HS-27A (cell line): ENCODE results near the gene ACOT7.

Experiments
- DNase-seq: peaks from one replicate; pipeline ENCODE4 v3.0.0-alpha.2; 2012; ENCODE audit warnings: low read depth, missing footprints

ACOT7 gene

DNA sequence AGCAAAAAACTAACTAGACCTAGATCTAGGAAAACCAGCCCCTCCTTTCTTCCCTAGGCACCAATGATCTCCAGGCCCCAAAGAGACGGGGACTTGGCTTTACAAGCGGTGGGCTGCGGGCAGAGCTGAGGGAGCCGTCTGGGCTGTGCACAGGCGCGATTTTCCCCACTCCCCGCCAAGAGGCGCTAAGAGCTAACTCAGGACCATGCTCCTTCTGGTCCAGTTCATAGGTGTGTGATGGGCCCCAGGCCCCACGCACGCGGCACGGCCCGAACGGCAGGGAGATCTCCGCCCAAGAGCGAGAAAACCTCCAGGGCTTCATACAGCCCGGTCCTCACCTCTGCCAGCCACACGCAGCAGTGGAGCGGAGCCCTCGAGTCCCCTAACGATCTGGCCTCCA lies 125.2 kb downstream of the ACOT7 start:
- DNase-seq = no peak

- DNase-seq = no peak
These were observed 125.8 kb downstream of the ACOT7 start for GRCh38 chr1:6267686-6268322.

DNA sequence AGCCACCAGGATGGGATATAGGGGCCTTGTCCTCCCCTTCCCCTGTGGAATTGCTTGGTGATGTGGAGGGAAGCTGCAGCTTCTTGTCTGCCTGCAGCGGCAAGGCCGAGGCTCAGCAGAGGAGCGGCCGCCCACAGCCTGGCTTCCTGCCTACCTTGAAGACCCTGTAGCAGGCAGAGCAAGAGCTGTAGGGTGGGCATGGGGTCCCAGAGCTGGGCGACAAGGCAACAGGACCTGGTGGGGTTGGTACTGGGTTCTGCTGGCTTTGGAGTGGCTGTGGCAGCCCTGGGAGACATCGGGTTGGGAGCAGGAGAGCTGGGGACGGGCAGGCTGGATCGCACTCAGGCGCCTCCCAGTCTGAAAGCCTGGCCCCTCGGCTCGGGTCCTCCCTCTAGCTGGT lies 126.9 kb downstream of the ACOT7 start:
- no peak for DNase-seq

DNA sequence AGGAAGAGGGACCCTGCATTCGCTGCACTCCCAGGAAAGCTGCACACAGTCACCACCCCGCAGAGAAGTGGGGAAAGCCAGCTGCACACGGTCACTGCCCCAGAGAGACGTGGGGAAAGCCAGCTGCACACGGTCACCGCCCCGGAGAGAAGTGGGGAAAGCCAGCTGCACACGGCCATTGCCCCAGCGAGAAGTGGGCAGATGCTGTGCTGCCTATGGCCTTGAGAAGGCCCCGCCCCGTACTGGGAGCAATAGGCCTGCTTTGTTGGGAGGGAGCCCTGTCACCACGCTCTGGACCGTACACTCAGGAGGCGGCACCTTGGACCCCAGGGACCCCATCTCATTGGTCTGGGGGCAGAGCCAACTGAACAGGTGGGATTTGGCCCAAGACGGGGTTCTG lies 128.4 kb downstream of the ACOT7 start:
- no peak for DNase-seq

- no peak for DNase-seq
These were observed 129.9 kb downstream of the ACOT7 start for GRCh38 chr1:6263716-6264115.

GRCh38 chr1:6262555-6263420 lies 130.8 kb downstream of the ACOT7 start:
- DNase-seq = no peak

DNA sequence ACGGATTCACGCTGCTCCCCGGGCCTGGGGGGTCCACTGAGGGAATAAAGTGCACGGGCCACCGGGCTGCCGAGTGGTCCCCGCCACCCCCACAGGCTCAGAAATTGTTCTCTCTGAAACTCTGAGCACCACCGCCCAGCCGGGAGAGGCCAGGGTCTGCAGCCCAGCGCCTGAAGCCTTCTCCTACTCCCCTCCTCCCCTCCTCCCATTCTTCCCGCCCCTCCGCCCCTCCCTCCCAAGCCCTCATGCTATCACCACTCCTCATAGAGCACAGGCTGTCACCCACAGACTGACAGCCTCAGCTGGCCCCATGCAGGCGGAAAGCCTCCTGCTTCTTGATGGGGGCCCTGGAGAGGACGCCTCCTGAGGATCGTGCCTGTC lies 132.0 kb downstream of the ACOT7 start:
- DNase-seq = no peak

DNA sequence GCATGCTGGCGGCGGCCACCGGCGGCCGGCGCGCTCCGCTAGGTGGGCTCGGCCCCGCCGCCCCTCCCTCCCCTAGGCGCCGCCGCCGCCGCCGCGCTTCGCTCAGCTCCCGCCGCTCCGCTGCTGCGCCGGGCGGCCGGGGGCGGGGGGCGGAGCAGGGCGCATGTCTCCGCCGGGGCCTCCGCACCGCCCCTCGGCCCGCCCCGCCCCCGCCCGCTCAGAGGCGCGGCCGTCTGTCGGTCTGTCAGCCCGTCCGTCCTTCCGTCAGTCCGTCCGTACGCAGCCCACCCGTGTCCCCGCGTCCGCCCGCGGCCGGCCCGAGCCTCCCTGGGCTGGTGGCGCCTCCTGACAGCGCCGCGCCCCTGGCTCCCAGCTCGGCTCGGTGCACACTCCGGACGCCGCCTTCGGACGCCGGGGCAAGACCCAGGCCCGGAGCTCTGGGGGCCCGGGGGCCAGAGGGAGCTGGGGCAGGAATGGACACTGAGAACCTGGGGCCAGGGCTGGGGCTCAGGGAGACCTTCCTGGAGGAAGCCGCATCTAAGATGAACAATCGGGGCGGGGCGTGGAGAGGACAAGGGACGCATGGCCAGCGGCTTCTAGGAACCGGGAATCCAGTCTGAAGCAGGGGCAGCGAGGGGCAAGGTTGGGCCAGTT lies 132.5 kb downstream of the ACOT7 start, which contains the start of gene GPR153:
TSS of gene GPR153 (minus strand) at position 138 of the 654 bp plus-strand sequence. CDS start 6,193 bp downstream, outside the sequence.
- DNase-seq = no peak

DNA sequence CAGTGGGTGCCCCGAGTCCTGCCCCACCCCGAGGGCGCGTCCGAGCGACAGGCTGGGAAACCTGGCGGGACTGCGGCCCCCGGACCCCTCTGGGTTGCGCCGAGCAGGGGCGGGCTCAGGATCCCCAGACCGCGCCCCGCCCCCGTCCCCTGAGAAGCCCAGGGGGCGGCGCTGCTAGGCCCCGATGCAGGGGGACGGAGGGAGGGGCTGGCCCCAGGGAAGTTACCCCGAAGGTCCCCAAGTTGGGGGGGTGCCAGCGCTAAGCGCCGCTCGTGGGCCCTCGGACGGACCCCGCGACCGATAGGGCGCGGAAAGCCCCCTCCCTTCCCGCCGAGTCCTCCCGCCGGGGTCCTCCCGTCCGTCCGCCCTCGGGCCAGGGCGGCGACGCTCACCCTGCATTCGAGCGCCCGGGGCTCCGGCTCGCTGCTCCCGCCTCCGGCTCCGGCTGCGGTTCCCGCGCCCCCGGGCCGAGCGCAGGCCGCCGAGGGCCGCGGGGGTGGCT lies 133.1 kb downstream of the ACOT7 start:
- DNase-seq = no peak

DNA sequence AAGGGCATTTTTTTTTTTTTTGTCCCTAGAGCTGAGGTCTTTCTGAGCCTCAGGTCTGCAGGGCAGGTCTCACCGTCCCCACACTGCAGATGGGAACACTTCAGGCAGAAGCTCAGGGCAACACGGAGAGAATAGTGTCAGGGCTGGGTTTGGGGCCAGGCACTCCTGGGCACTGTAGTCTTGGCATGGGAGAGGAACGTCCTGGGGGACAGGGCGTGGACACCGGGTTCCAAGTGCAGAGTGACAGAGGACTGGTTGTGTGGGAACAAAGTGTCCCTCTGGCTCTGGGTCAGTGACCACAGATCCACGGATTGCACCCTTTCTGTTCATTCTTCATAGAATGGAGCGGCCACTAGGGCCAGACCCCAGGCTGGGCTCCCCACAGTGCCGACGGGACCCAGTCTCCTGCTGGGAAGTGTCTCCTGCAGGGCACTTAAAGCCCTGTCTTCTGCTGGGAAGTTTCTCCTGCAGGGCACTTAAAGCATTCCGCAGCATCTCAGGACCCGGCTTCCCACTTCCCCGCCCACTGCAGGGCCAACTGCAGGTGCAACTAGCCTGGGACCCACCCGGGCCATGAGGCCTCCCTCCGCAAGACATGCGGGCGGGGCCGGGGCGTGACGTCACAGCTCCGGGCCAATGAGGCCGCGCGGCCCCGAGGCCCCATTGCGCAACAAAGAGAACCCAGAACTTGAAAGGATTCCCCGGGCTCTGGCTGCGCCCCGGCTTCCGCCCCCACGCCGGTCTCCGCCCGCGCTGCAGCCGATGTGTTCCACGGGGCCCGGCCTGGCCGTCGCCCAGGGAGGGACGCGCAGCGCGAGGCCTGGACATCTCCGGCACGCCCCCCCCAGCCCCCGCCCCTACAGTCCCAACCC lies 133.8 kb downstream of the ACOT7 start:
- peak; percentile 31 for DNase-seq

- DNase-seq = no peak
These were observed 134.9 kb downstream of the ACOT7 start for GRCh38 chr1:6258675-6259074.

GRCh38 chr1:6257541-6258069 lies 136.0 kb downstream of the ACOT7 start:
- DNase-seq = no peak

GRCh38 chr1:6256645-6257044 lies 136.9 kb downstream of the ACOT7 start:
- no peak for DNase-seq

GRCh38 chr1:6254691-6255090 lies 138.9 kb downstream of the ACOT7 start:
- no peak for DNase-seq

GRCh38 chr1:6253380-6253779 lies 140.2 kb downstream of the ACOT7 start:
- DNase-seq = no peak

DNA sequence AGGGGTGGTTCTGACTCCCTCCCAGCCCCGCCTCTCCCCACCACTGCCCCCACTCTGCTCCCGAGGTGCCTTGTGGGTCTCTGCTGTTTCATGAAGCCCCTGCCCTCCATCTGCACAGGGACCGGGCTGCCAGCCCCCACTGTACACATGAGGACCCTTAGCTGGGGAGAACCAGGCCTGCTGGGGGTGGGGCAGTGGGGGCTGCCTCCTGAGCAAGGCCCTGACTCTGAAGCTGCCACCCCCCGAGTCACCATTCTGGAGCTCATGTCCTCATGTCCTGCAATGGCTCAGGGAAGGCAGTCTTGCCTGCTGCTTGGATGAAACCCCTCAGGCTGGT lies 141.2 kb downstream of the ACOT7 start:
- no peak for DNase-seq

- DNase-seq = no peak
These were observed 141.7 kb downstream of the ACOT7 start for GRCh38 chr1:6251681-6252373.

DNA sequence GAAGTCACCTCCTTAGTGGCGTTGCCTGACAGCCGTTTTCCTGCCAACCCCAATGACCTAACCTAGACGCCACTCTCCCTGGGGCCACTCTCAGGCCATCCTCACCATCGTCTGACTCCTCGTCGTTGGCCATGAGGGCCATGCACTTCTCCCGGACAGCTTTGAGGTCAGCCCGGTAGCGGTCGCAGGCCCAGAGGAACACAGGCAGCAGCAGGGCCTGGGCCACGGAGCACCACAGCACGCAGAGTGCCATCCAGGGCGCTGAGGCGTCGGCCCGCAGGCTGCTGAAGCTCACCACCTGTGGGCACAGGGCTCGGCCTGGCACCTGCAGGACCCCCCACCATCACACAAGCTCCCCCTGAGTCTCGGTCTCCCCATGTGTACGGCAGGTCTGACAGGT lies 142.3 kb downstream of the ACOT7 start:
- DNase-seq = no peak

- DNase-seq = no peak
These were observed 143.6 kb downstream of the ACOT7 start for GRCh38 chr1:6249739-6250689.
